ENCODE results near the gene MSRB3. TPM values are rescaled to one million over a fixed set of nuclear protein-coding genes. Genes with fewer than 3 reads are reported as not detected.

Gene MSRB3
- total and polyA plus RNA-seq, 2 of the 4 experiments (the other 2 are of a cell fraction), result 31.7 to 35.7 TPM

DNA sequence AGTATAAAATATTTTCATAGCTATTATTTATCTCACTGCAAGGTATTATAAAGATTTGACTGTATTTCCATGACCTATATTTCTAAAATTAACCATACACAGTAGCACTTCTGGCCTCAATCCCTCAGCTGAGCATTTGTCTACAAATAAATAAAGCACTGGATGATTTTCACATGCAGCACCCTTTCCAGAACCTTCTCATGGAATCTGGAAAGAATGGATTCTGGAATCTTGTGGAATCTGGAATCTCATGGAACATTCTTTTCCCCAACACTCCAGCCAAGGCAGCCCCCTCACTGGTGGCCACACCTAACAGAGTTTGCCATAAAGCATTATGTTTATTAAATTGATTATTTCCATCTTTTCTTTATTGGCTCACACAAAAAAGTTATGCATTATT lies 199.2 kb downstream of the MSRB3 start:
- Histone ChIP-seq H2BK5ac (ENCODE audit: low read depth, low read length, poor library complexity, severe bottlenecking) (no peak overlapping the region), H3K36me3 (ENCODE audit: control insufficient read depth, insufficient read depth, low read length) (no peaks in the 10 kb centered on the region), H2AK5ac (ENCODE audit: low read depth, low read length) (no peak overlapping the region), H3K4ac (ENCODE audit: low read depth, low read length) (no peak overlapping the region), H2BK20ac (ENCODE audit: low read depth, low read length) (no peak overlapping the region), H3K14ac (replicated peaks; ENCODE audit: low read depth, low read length) (no peak overlapping the region), H4K20me1 (ENCODE audit: insufficient read depth, low read length) (no peaks in the 10 kb centered on the region), H2BK15ac (ENCODE audit: low read depth, low read length) (no peak overlapping the region), H3K4me2 (ENCODE audit: low read depth, low read length) (no peak overlapping the region), H3K9ac (ENCODE audit: low read depth, low read length) (no peak overlapping the region), H3K23ac (ENCODE audit: low read depth, low read length) (no peak overlapping the region), H4K91ac (ENCODE audit: insufficient read depth, low read depth, low read length) (no peak overlapping the region), H4K5ac (ENCODE audit: low read depth, low read length) (no peak overlapping the region), H3K79me1 (ENCODE audit: low read depth in 1 of 2, low read length in 2 of 2) (no peaks in the 10 kb centered on the region), H3K27me3 (ENCODE audit: control insufficient read depth, insufficient read depth, low read length) (no peaks in the 10 kb centered on the region), H3K4me1 (ENCODE audit: control insufficient read depth, insufficient read depth, low read length) (no peaks in the 10 kb centered on the region), H4K8ac (ENCODE audit: low read depth in 2 of 2, low read length in 2 of 2) (no peak overlapping the region), H3K18ac (ENCODE audit: low read depth, low read length) (no peak overlapping the region; the same call in 1 of the 2 replicates), H2AK9ac (replicated peaks; ENCODE audit: low read depth, low read length, poor library complexity) (no peak overlapping the region), H2BK120ac (ENCODE audit: low read depth, low read length) (no peak overlapping the region), H3K56ac (ENCODE audit: extremely low read depth, insufficient read depth, low read length) (no peak overlapping the region), H3K9me1 (ENCODE audit: insufficient read depth, low read length) (no peaks in the 10 kb centered on the region), H2AFZ (replicated peaks; ENCODE audit: low read length, poor library complexity) (no peak overlapping the region), H3K27ac (ENCODE audit: insufficient read depth, low read length) (no peak overlapping the region), H3K9me3 (ENCODE audit: control insufficient read depth, insufficient read depth, low read length) (no peaks in the 10 kb centered on the region), H3K4me3 (ENCODE audit: insufficient read depth, low read depth, low read length) (no peak overlapping the region)
- DNase-seq (no peak), ATAC-seq (ENCODE audit: low read depth) (no peak)
- TF ChIP-seq MAZ (IDR thresholded peaks at IDR 0.05; ENCODE audit: borderline replicate concordance, low read depth, low read length) (no peak), MAFK (IDR thresholded peaks at IDR 0.05; ENCODE audit: low read depth, low read length) (no peak), RFX5 (IDR thresholded peaks at IDR 0.05; ENCODE audit: low read depth, low read length) (no peak), FOS (IDR thresholded peaks at IDR 0.05; ENCODE audit: low read depth, low read length) (no peak), RAD21 (IDR thresholded peaks at IDR 0.05; ENCODE audit: low read length) (no peak), RCOR1 (IDR thresholded peaks at IDR 0.05; ENCODE audit: insufficient replicate concordance, low read length) (no peak), CHD1 (IDR thresholded peaks at IDR 0.05; ENCODE audit: low read depth, low read length) (no peak), MXI1 (IDR thresholded peaks at IDR 0.05; ENCODE audit: borderline replicate concordance, low read depth, low read length) (no peak), NFE2L2 (IDR thresholded peaks at IDR 0.05; ENCODE audit: low read depth, low read length) (no peak), CEBPB (IDR thresholded peaks at IDR 0.05; ENCODE audit: low read depth, low read length) (no peak), POLR2A (IDR thresholded peaks at IDR 0.05; ENCODE audit: low read depth, low read length) (no peak), CTCF (conservative IDR thresholded peaks at IDR 0.05; ENCODE audit: low read depth, low read length) (no peak), SMC3 (IDR thresholded peaks at IDR 0.05; ENCODE audit: low read depth, low read length) (no peak), BHLHE40 (IDR thresholded peaks at IDR 0.05; ENCODE audit: low read depth, low read length) (no peak)
- TF ChIP-seq, protein P1, sequence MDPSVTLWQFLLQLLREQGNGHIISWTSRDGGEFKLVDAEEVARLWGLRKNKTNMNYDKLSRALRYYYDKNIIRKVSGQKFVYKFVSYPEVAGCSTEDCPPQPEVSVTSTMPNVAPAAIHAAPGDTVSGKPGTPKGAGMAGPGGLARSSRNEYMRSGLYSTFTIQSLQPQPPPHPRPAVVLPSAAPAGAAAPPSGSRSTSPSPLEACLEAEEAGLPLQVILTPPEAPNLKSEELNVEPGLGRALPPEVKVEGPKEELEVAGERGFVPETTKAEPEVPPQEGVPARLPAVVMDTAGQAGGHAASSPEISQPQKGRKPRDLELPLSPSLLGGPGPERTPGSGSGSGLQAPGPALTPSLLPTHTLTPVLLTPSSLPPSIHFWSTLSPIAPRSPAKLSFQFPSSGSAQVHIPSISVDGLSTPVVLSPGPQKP (IDR thresholded peaks at IDR 0.05; ENCODE audit: borderline replicate concordance, low read depth, low read length), result no peak
- TF ChIP-seq, protein P2, sequence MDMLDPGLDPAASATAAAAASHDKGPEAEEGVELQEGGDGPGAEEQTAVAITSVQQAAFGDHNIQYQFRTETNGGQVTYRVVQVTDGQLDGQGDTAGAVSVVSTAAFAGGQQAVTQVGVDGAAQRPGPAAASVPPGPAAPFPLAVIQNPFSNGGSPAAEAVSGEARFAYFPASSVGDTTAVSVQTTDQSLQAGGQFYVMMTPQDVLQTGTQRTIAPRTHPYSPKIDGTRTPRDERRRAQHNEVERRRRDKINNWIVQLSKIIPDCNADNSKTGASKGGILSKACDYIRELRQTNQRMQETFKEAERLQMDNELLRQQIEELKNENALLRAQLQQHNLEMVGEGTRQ (IDR thresholded peaks at IDR 0.05; ENCODE audit: low read depth, low read length), result no peak
- dilution Hi-C loops (cut with HindIII; ENCODE audit: low sequenced_read_pairs, unreplicated experiment) (no loop called here), in situ Hi-C loops (cut with MboI; ENCODE audit: low sequenced_read_pairs) (no loop called here), intact Hi-C loops (cut with micrococcal nuclease) (no loop called here)
- no TSS peak for BruUV-seq (replicated peaks)
- CTCF ChIA-PET, result interaction anchor here (0.6 kb wide), 1 partner anchor 671 kb away, joined by 3 read pairs; no protein-coding TSS in a partner anchor
- POLR2A ChIA-PET (ENCODE audit: unreplicated experiment), result no interaction called here

Measured in IMR-90 (cell line).